Mesendoderm (in vitro differentiated cells): ENCODE measurements around the gene DNMT3A.

ENCODE experiments used
- DNase-seq: peaks from one replicate; pipeline ENCODE4 v3.0.0; 2013
- H2AK5ac ChIP-seq: 2 replicates; pipeline ENCODE4 v1.6.1; 2013; ENCODE audit warnings: low read length, inconsistent platforms
- H2BK120ac ChIP-seq: 2 replicates; pipeline ENCODE4 v1.6.1; 2013; ENCODE audit warnings: low read depth, mild to moderate bottlenecking, low read length, moderate library complexity, mixed read lengths
- H2BK15ac ChIP-seq: replicated peaks from 2 replicates; pipeline ENCODE4 v1.6.1; 2013; ENCODE audit warnings: low read depth, mild to moderate bottlenecking, moderate library complexity
- H2BK5ac ChIP-seq: 2 replicates; pipeline ENCODE4 v1.6.1; 2013; ENCODE audit warnings: low read length, inconsistent platforms
- H3K18ac ChIP-seq: 2 replicates; pipeline ENCODE4 v1.6.1; 2013; ENCODE audit warnings: mild to moderate bottlenecking, low read length, mixed read lengths
- H3K23ac ChIP-seq: one replicate; pipeline ENCODE4 v1.6.1; 2013; ENCODE audit warnings: low read length
- H3K27ac ChIP-seq: 2 replicates; pipeline ENCODE4 v1.5.1; 2013; ENCODE audit warnings: low read depth, mild to moderate bottlenecking, inconsistent platforms, low read length, moderate library complexity
- H3K27me3 ChIP-seq: 2 replicates; pipeline ENCODE4 v1.6.1; 2013; ENCODE audit warnings: low read length, control low read depth, mild to moderate bottlenecking, inconsistent platforms; ENCODE audit not compliant: insufficient read depth, poor library complexity
- H3K36me3 ChIP-seq: 2 replicates; pipeline ENCODE4 v1.6.1; 2013; ENCODE audit warnings: low read length, inconsistent platforms; ENCODE audit not compliant: control insufficient read depth, insufficient read depth
- H3K4ac ChIP-seq: one replicate; pipeline ENCODE4 v1.6.1; 2013; ENCODE audit warnings: low read depth, mild to moderate bottlenecking, low read length, moderate library complexity
- H3K4me1 ChIP-seq: 2 replicates; pipeline ENCODE4 v1.6.1; 2013; ENCODE audit warnings: low read depth, low read length, inconsistent platforms; ENCODE audit not compliant: control insufficient read depth
- H3K4me2 ChIP-seq: 2 replicates; pipeline ENCODE4 v1.6.1; 2013; ENCODE audit warnings: low read length
- H3K4me3 ChIP-seq: 2 replicates; pipeline ENCODE4 v1.5.1; 2013; ENCODE audit warnings: mild to moderate bottlenecking, low read length
- H3K56ac ChIP-seq: one replicate; pipeline ENCODE4 v1.6.1; 2013; ENCODE audit warnings: low read length
- H3K79me1 ChIP-seq: 2 replicates; pipeline ENCODE4 v1.6.1; 2013; ENCODE audit warnings: low read length, inconsistent platforms
- H3K79me2 ChIP-seq: 2 replicates; pipeline ENCODE4 v1.6.1; 2013; ENCODE audit warnings: mild to moderate bottlenecking, low read length; ENCODE audit not compliant: control insufficient read depth, insufficient read depth
- H3K9ac ChIP-seq: 2 replicates; pipeline ENCODE4 v1.6.1; 2013; ENCODE audit warnings: low read length, inconsistent platforms
- H4K5ac ChIP-seq: one replicate; pipeline ENCODE4 v1.6.1; 2013; ENCODE audit warnings: low read length
- H4K8ac ChIP-seq: one replicate; pipeline ENCODE4 v1.6.1; 2013; ENCODE audit warnings: low read depth, mild to moderate bottlenecking, control low read depth, low read length, moderate library complexity
- WGBS: extraction: QIAGEN DNeasy Blood & Tissue Kit; methylation state at CpG from one replicate; pipeline ENCODE4 v1.1.7; 2013; ENCODE audit warnings: low lambda C conversion rate, missing lambda C conversion rate; ENCODE audit not compliant: insufficient coverage; ENCODE audit errors: extremely low coverage; 5-methylcytosine and 5-hydroxymethylcytosine counted together

DNMT3A gene

DNA sequence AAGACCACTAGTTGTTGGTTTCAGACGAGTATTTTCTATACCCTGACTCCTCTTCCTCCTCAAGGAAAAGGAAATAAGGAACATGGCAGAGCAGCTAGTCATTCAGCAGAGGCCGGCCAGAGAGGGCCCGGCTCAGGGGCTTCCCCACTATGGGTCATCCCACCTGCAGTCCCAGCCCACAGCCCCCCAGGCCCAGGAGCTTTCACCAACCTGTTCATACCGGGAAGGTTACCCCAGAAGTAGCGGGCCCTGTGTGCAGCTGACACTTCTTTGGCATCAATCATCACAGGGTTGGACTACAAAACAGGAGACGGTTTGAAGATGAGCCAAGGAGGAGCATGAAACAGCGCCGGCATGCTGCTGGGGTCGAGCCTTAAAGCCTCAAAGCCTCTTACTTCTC lies 102.8 kb downstream of the DNMT3A start:
- no peak overlapping the region for H2BK5ac ChIP-seq
- no peaks in the 10 kb centered on the region for H3K79me1 ChIP-seq
- H4K5ac ChIP-seq, result no peak overlapping the region
- no peak overlapping the region for H3K4ac ChIP-seq
- no peaks in the 10 kb centered on the region for H3K4me1 ChIP-seq
- no peak overlapping the region for H3K18ac ChIP-seq
- no peak overlapping the region for H2BK15ac ChIP-seq
- H2AK5ac ChIP-seq, result no peak overlapping the region
- no peak overlapping the region for H3K4me3 ChIP-seq
- H3K23ac ChIP-seq, result no peak overlapping the region
- H3K56ac ChIP-seq, result no peak overlapping the region
- H3K9ac ChIP-seq, result no peak overlapping the region
- no peak overlapping the region for H3K4me2 ChIP-seq
- H3K36me3 ChIP-seq, result peaks cover 42% of the 10 kb centered on the region
- H2BK120ac ChIP-seq, result no peak overlapping the region
- no peaks in the 10 kb centered on the region for H3K27me3 ChIP-seq
- no peak for DNase-seq
- WGBS, result no CpG with 5 or more reads among the region's 9 CpGs
- H4K8ac ChIP-seq, result no peak overlapping the region
- no peaks in the 10 kb centered on the region for H3K79me2 ChIP-seq
- H3K27ac ChIP-seq, result no peak overlapping the region

DNA sequence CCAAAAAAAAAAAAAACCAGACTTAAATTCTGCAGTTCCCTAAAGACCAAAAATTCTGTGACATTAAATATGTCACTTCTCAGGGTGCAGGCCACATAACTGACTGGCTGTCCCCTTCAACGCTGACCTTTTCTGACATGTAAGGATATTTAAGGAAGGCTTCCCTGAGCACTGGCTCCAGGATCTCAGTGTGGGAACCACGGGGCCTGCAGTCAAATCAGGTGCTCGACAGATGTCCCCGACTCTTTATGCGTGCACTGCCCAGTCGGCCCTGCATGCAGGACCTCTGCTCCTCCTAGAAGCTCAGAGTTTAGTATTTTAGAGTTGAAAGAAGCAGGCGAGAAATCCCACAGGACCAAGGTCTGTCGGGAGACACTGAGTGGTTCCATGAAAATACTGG lies 104.0 kb downstream of the DNMT3A start:
- H3K18ac ChIP-seq, result no peak overlapping the region
- H2BK15ac ChIP-seq, result no peak overlapping the region
- H3K4me1 ChIP-seq, result no peaks in the 10 kb centered on the region
- H3K23ac ChIP-seq, result no peak overlapping the region
- no peak overlapping the region for H3K27ac ChIP-seq
- H3K56ac ChIP-seq, result no peak overlapping the region
- H2BK5ac ChIP-seq, result no peak overlapping the region
- H3K4me3 ChIP-seq, result no peak overlapping the region
- no peak overlapping the region for H2BK120ac ChIP-seq
- no peak for DNase-seq
- H4K5ac ChIP-seq, result no peak overlapping the region
- H4K8ac ChIP-seq, result no peak overlapping the region
- H3K4ac ChIP-seq, result no peak overlapping the region
- no peaks in the 10 kb centered on the region for H3K79me1 ChIP-seq
- no peak overlapping the region for H3K9ac ChIP-seq
- H3K27me3 ChIP-seq, result no peaks in the 10 kb centered on the region
- H2AK5ac ChIP-seq, result no peak overlapping the region
- H3K4me2 ChIP-seq, result no peak overlapping the region
- H3K36me3 ChIP-seq, result peaks cover 42% of the 10 kb centered on the region
- WGBS, result no CpG with 5 or more reads among the region's 8 CpGs
- no peaks in the 10 kb centered on the region for H3K79me2 ChIP-seq

DNA sequence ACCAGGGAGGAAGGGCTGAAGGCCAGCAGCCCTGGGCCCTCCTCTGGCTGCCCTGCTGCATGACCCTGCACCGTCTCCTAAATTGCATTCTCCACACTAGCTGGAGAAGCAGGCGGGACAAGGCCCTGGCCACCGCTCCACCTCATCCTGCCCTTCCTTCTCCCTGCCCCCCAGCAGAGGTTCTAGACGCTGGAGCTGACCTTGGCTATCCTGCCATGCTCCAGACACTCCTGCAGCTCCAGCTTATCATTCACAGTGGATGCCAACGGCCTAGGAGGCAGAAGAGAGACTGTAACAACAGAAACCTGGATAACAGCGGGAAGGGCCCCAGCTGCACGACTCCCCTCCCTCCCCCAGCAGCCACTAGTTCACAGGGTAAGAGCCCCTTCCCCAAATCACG lies 105.0 kb downstream of the DNMT3A start:
- Histone ChIP-seq H3K36me3 (peaks cover 39% of the 10 kb centered on the region), H2BK120ac (no peak overlapping the region), H3K27ac (no peak overlapping the region), H4K8ac (no peak overlapping the region), H3K18ac (no peak overlapping the region), H3K79me1 (no peaks in the 10 kb centered on the region), H3K9ac (no peak overlapping the region), H3K23ac (no peak overlapping the region), H3K27me3 (no peaks in the 10 kb centered on the region), H2AK5ac (no peak overlapping the region), H3K56ac (no peak overlapping the region), H2BK15ac (no peak overlapping the region), H3K4me3 (no peak overlapping the region), H3K4ac (no peak overlapping the region), H4K5ac (no peak overlapping the region), H3K79me2 (no peaks in the 10 kb centered on the region), H2BK5ac (no peak overlapping the region), H3K4me2 (no peak overlapping the region), H3K4me1 (no peaks in the 10 kb centered on the region)
- DNase-seq, result no peak
- 100% methylated on average over 1 of the region's 8 CpGs for WGBS

DNA sequence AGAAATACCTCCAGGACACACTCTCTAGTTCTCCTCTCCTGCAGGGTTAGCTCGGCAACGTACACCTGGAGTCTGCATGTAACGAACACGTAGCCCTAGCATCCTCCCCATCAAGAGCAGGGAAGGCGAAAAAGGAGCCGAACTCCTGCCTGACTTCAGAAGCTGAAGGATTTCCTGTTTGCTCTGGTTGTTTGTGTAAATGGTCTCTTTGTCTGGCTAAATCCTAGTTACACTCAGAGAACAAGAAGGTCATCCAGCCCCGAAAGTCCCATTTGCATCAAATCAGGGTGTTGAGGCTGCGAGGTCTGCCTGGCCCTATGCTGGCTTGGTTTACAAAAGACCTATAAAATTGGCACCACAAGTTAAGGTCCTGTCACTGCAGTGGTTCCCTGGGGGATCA lies 107.0 kb downstream of the DNMT3A start:
- no peak overlapping the region for H3K27ac ChIP-seq
- H3K4me3 ChIP-seq, result no peak overlapping the region
- no peak overlapping the region for H3K56ac ChIP-seq
- no peak overlapping the region for H3K18ac ChIP-seq
- no peak overlapping the region for H3K4ac ChIP-seq
- H3K4me2 ChIP-seq, result no peak overlapping the region
- H3K23ac ChIP-seq, result no peak overlapping the region
- H3K27me3 ChIP-seq, result no peaks in the 10 kb centered on the region
- H3K9ac ChIP-seq, result no peak overlapping the region
- H2BK15ac ChIP-seq, result no peak overlapping the region
- DNase-seq, result no peak
- no peak overlapping the region for H4K5ac ChIP-seq
- no peaks in the 10 kb centered on the region for H3K79me2 ChIP-seq
- H4K8ac ChIP-seq, result no peak overlapping the region
- WGBS, result no CpG with 5 or more reads among the region's 8 CpGs
- H3K36me3 ChIP-seq, result peaks cover 28% of the 10 kb centered on the region
- H3K79me1 ChIP-seq, result no peaks in the 10 kb centered on the region
- H2AK5ac ChIP-seq, result no peak overlapping the region
- no peaks in the 10 kb centered on the region for H3K4me1 ChIP-seq
- H2BK5ac ChIP-seq, result no peak overlapping the region
- no peak overlapping the region for H2BK120ac ChIP-seq

DNA sequence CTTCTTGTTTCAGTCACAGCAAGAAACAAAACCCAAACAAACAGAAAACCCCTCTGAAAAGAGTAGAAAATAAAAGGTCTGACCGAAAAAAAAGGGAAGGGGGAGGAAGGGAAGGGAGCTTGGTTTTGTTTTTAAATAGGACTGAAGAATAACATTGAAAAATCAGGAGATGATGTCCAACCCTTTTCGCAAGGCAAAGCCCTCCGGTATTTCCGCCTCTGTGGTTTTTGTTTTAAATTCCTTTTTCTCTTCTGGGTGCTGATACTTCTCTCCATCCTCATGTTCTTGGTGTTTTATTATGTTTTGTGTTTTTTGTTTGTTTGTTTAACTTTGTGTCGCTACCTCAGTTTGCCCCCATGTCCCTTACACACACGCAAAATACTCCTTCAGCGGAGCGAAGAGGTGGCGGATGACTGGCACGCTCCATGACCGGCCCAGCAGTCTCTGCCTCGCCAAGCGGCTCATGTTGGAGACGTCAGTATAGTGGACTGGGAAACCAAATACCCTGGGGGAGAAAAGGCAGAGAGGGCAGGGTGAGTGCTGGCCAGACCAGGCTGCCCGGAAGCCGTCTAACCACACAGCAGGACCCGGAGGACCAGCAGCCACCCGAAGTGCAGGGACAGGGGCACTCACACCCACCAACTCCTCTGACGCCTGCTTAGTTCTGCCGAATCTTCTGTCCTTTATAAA lies 107.7 kb downstream of the DNMT3A start:
- Histone ChIP-seq H3K4me1 (peaks cover 3% of the 10 kb centered on the region), H3K79me2 (no peaks in the 10 kb centered on the region), H3K36me3 (peaks cover 25% of the 10 kb centered on the region), H3K27ac (no peak overlapping the region), H2BK5ac (no peak overlapping the region), H4K5ac (no peak overlapping the region), H3K4me2 (no peak overlapping the region), H2BK15ac (no peak overlapping the region), H3K9ac (no peak overlapping the region), H2BK120ac (no peak overlapping the region), H3K4me3 (no peak overlapping the region), H2AK5ac (no peak overlapping the region), H4K8ac (no peak overlapping the region), H3K18ac (no peak overlapping the region), H3K56ac (no peak overlapping the region), H3K27me3 (no peaks in the 10 kb centered on the region), H3K79me1 (no peaks in the 10 kb centered on the region), H3K4ac (no peak overlapping the region), H3K23ac (no peak overlapping the region)
- WGBS, result no CpG with 5 or more reads among the region's 20 CpGs
- DNase-seq, result no peak

DNA sequence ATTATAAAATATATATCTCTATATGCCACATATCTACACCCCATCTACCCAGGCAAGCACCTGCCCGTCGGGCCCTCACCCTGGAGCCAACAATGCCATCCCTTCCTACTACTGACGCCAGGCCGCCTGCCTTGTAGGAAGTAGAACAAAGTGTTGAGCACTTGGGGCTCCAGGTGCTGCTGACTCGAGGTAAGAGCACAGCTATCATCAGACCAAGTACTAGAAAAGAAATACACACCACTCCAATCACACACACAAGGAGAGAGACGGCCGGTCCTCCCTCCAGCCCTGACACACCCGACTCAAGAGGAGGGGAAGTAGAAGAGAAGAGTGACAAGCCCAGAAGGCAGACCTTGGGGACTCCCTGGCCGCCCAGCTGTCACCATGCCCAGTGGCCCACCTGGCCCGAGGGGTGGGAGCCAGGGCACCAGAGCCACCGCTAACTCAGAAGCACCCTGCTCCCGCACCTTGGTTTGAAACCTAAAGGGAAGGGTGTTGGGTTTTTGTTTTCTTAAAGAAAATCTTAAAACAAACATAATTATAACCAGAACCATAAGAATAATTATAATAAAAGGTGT lies 109.4 kb downstream of the DNMT3A start:
- H3K4ac ChIP-seq, result no peak overlapping the region
- H3K18ac ChIP-seq, result no peak overlapping the region
- no peak overlapping the region for H3K56ac ChIP-seq
- no peak overlapping the region for H3K23ac ChIP-seq
- H4K5ac ChIP-seq, result no peak overlapping the region
- H3K4me3 ChIP-seq, result no peak overlapping the region
- no peak overlapping the region for H2AK5ac ChIP-seq
- H3K4me1 ChIP-seq, result peaks cover 5% of the 10 kb centered on the region
- H3K79me1 ChIP-seq, result no peaks in the 10 kb centered on the region
- peaks cover 19% of the 10 kb centered on the region for H3K36me3 ChIP-seq
- H2BK15ac ChIP-seq, result no peak overlapping the region
- no peak overlapping the region for H3K27ac ChIP-seq
- no peak overlapping the region for H4K8ac ChIP-seq
- H2BK5ac ChIP-seq, result no peak overlapping the region
- no peaks in the 10 kb centered on the region for H3K27me3 ChIP-seq
- no CpG with 5 or more reads among the region's 12 CpGs for WGBS
- H3K79me2 ChIP-seq, result no peaks in the 10 kb centered on the region
- no peak for DNase-seq
- no peak overlapping the region for H3K9ac ChIP-seq
- H2BK120ac ChIP-seq, result no peak overlapping the region
- H3K4me2 ChIP-seq, result no peak overlapping the region
